GM12878 (cell line): ENCODE results near the gene CAMK2A. TPM values are rescaled to one million over a fixed set of nuclear protein-coding genes. Genes with fewer than 3 reads are reported as not detected.

ENCODE experiments used
- ATAC-seq: fragments of 200-7000 bp; cut with Tn5 transposase; 3 replicates; pipeline ENCODE4 v1.9.1; 2020; ENCODE audit warnings: mild to moderate bottlenecking, moderate library complexity
- BruUV-seq: library from RNA; stranded (reverse); fragments of 400-500 nt; replicated peaks from 2 replicates; lab custom pipeline; 2021; lab: Mats Ljungman, UMichigan
- CTCF ChIA-PET: fragments of 300-600 bp; sonication (Branson Sonifier 250); formaldehyde crosslinking; extraction: SDS; loops from one replicate; lab custom pipeline; 2021; ENCODE audit warnings: inconsistent platforms; lab: Yijun Ruan, JAX
- POLR2A ChIA-PET: fragments of 350-600 bp; formaldehyde crosslinking; extraction: SDS; loops from one replicate; lab custom pipeline; 2021; ENCODE audit warnings: inconsistent platforms; lab: Charles Lee
- RAD21 ChIA-PET: fragments of 300-600 bp; sonication (Branson Sonifier 250); formaldehyde crosslinking; loops from one replicate; lab custom pipeline; 2023; ENCODE audit warnings: antibody characterized with exemption; ENCODE audit not compliant: unreplicated experiment; lab: Charles Lee
- SMC1A ChIA-PET: fragments of 300-600 bp; sonication (Branson Sonifier 250); formaldehyde crosslinking; loops from one replicate; lab custom pipeline; 2023; ENCODE audit not compliant: unreplicated experiment, uncharacterized antibody; lab: Charles Lee
- DNase-seq: peaks from one replicate; pipeline ENCODE4 v3.0.0-alpha.2; 2011; ENCODE audit warnings: low read depth, low spot score
- FAIRE-seq: peaks from 3 replicates; lab custom pipeline; 2011; peaks lifted over from hg19 to GRCh38; lab: Jason Lieb, UNC
- H2AFZ ChIP-seq: 2 replicates; pipeline ENCODE4 v1.6.0; 2011; ENCODE audit warnings: low read depth, low read length, control low read depth; ENCODE audit not compliant: control insufficient read depth
- H3K27ac ChIP-seq: 2 replicates; pipeline ENCODE4 v1.5.1; 2011; ENCODE audit warnings: control low read depth; ENCODE audit not compliant: control insufficient read depth, insufficient read depth
- H3K27me3 ChIP-seq, 2 experiments: replicated peaks in 1 of 2; 2 replicates each; pipeline versions ENCODE4 v1.6.0 to v1.6.1; 2011; ENCODE audit warnings: low read length in 1 of 2; ENCODE audit not compliant: control insufficient read depth in 2 of 2, insufficient read depth in 2 of 2
- H3K36me3 ChIP-seq, 2 experiments: 2 replicates each; pipeline ENCODE4 v1.5.1; 2011; ENCODE audit warnings: low read length in 1 of 2; ENCODE audit not compliant: control insufficient read depth in 2 of 2, insufficient read depth in 2 of 2
- H3K4me1 ChIP-seq: 2 replicates; pipeline ENCODE4 v1.6.1; 2011; ENCODE audit warnings: mild to moderate bottlenecking, low read length, moderate library complexity, mixed read lengths; ENCODE audit not compliant: control insufficient read depth, insufficient read depth
- H3K4me2 ChIP-seq: 2 replicates; pipeline ENCODE4 v1.6.0; 2011; ENCODE audit warnings: control low read depth; ENCODE audit not compliant: control insufficient read depth, insufficient read depth
- H3K4me3 ChIP-seq: fragments of 200-600 bp; sonication (generic); 2 replicates; pipeline ENCODE4 v1.5.1; 2016
- H3K79me2 ChIP-seq: 2 replicates; pipeline ENCODE4 v1.6.0; 2011; ENCODE audit warnings: low read length; ENCODE audit not compliant: control insufficient read depth, insufficient read depth
- H3K9ac ChIP-seq: 2 replicates; pipeline ENCODE4 v1.8.0; 2011; ENCODE audit warnings: low read length, control low read depth, mixed read lengths; ENCODE audit not compliant: control insufficient read depth, insufficient read depth
- H3K9me3 ChIP-seq: replicated peaks from 3 replicates; pipeline ENCODE4 v1.5.1; 2011; ENCODE audit warnings: mild to moderate bottlenecking, low read length; ENCODE audit not compliant: control insufficient read depth, insufficient read depth
- H4K20me1 ChIP-seq: 2 replicates; pipeline ENCODE4 v1.6.0; 2011; ENCODE audit not compliant: control insufficient read depth, insufficient read depth
- ATF7 ChIP-seq: fragments of 450-650 bp; IDR thresholded peaks from 2 replicates; pipeline ENCODE4 v1.6.1; 2016; ENCODE audit warnings: low read depth, mild to moderate bottlenecking
- CHD2 ChIP-seq: IDR thresholded peaks from 2 replicates; pipeline ENCODE4 v1.6.1; 2011; ENCODE audit warnings: low read depth, low read length, improper control_type of control experiment, borderline replicate concordance
- ELK1 ChIP-seq: IDR thresholded peaks from 2 replicates; pipeline ENCODE4 v1.6.1; 2012; ENCODE audit warnings: low read depth, low read length, improper control_type of control experiment
- IRF4 ChIP-seq: IDR thresholded peaks from 2 replicates; pipeline ENCODE4 v1.6.1; 2011; ENCODE audit warnings: low read depth, low read length
- NFYA ChIP-seq: IDR thresholded peaks from 2 replicates; pipeline ENCODE4 v1.6.1; 2011; ENCODE audit warnings: low read depth, mild to moderate bottlenecking, low read length, improper control_type of control experiment, borderline replicate concordance
- RCOR1 ChIP-seq: conservative IDR thresholded peaks from 2 replicates; pipeline ENCODE4 v1.6.1; 2012; ENCODE audit warnings: low read depth, low read length, improper control_type of control experiment
- SP1 ChIP-seq: IDR thresholded peaks from one replicate; pipeline ENCODE4 v1.6.1; 2011; ENCODE audit warnings: low read depth, low read length
- SREBF1 ChIP-seq: IDR thresholded peaks from 2 replicates; pipeline ENCODE4 v1.6.1; 2012; ENCODE audit warnings: mild to moderate bottlenecking, low read length
- USF2 ChIP-seq: IDR thresholded peaks from 2 replicates; pipeline ENCODE4 v1.6.1; 2011; ENCODE audit warnings: low read depth, low read length, improper control_type of control experiment, borderline replicate concordance
- ZBED1 ChIP-seq: IDR thresholded peaks from 2 replicates; pipeline ENCODE4 v1.6.1; 2016; ENCODE audit warnings: borderline replicate concordance
- ZBTB40 ChIP-seq: fragments of 450-650 bp; IDR thresholded peaks from 2 replicates; pipeline ENCODE4 v1.6.1; 2016; ENCODE audit warnings: mild to moderate bottlenecking, moderate library complexity, borderline replicate concordance
- WGBS: methylation state at CpG from one replicate; pipeline ENCODE4 v1.1.6; 2016; ENCODE audit warnings: low lambda C conversion rate; ENCODE audit not compliant: insufficient replicate concordance, insufficient coverage; ENCODE audit errors: missing lambda C conversion rate; 5-methylcytosine and 5-hydroxymethylcytosine counted together
- in situ Hi-C: fragments of 300-500 bp; cut with MboI; formaldehyde crosslinking; loops from 9 replicates; pipeline ENCODE4 v1.14.3; 2018; ENCODE audit warnings: mixed read lengths
- intact Hi-C: fragments of 100-400 bp; cut with micrococcal nuclease; formaldehyde crosslinking; loops from one replicate; pipeline ENCODE4 v1.14.2; 2022; ENCODE audit not compliant: unreplicated experiment
- polyA plus RNA-seq, 11 experiments: library from polyadenylated mRNA; depleted of rRNA in 4 of 11; unstranded in 6 of 11; stranded (reverse) in 5 of 11; fragments of >200 nt; fragmentation: Nextera tagmentation in 4 of 11; fragmentation: Illumina TruSeq in 1 of 11; extraction: Ambion mirVana in 4 of 11; extraction: Trizol in 1 of 11; gene quantifications; 1 replicate in 1 of 11; 2 replicates in 10 of 11; pipeline versions ENCODE4 v1.2.1 to v1.2.3, GENCODE V29; 2011 to 2016; ENCODE audit warnings: inconsistent platforms in 2 of 11, missing spikeins in 2 of 11, low read depth in 1 of 11
- total RNA-seq, 4 experiments: library from RNA; depleted of rRNA in 3 of 4; stranded (reverse); fragments of >200 nt in 3 of 4; fragmentation: Illumina TruSeq in 1 of 4; extraction: Trizol in 1 of 4; gene quantifications; 2 replicates each; pipeline versions ENCODE4 v1.2.1 to v1.2.3, GENCODE V29; 2013 to 2021
- TF ChIP-seq, protein P1 (sequence below): IDR thresholded peaks from 2 replicates; pipeline ENCODE4 v1.6.1; 2012; ENCODE audit warnings: low read length, inconsistent platforms

The CAMK2A gene
- total and polyA plus RNA-seq, 10 of the 15 experiments (the other 5 are each of a cell fraction or from before 2014, with no cell fraction given) = 0.11 TPM; not detected in 9

- ChIA-PET RAD21 (no interaction called here), POLR2A (no interaction called here), SMC1A (no interaction called here), CTCF (no interaction called here)
- H4K20me1 ChIP-seq = no peaks in the 10 kb centered on the region
- no peak overlapping the region for H2AFZ ChIP-seq
- no peak overlapping the region for H3K4me2 ChIP-seq
- TF ChIP-seq ZBED1 (no peak), ATF7 (no peak), ZBTB40 (no peak), SP1 (no peak), IRF4 (no peak), USF2 (no peak), CHD2 (no peak), RCOR1 (no peak), ELK1 (no peak), NFYA (no peak), SREBF1 (no peak)
- TF ChIP-seq, protein P1, sequence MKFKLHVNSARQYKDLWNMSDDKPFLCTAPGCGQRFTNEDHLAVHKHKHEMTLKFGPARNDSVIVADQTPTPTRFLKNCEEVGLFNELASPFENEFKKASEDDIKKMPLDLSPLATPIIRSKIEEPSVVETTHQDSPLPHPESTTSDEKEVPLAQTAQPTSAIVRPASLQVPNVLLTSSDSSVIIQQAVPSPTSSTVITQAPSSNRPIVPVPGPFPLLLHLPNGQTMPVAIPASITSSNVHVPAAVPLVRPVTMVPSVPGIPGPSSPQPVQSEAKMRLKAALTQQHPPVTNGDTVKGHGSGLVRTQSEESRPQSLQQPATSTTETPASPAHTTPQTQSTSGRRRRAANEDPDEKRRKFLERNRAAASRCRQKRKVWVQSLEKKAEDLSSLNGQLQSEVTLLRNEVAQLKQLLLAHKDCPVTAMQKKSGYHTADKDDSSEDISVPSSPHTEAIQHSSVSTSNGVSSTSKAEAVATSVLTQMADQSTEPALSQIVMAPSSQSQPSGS = no peak
- in situ Hi-C loops = no loop called here
- no peak overlapping the region for H3K27ac ChIP-seq
- ATAC-seq (no peak), DNase-seq (no peak), FAIRE-seq (no peak)
- no peaks in the 10 kb centered on the region for H3K4me1 ChIP-seq
- no peak overlapping the region for H3K4me3 ChIP-seq
- H3K9me3 ChIP-seq = no peaks in the 10 kb centered on the region
- no peaks in the 10 kb centered on the region for H3K79me2 ChIP-seq
- BruUV-seq = no TSS peak
- 43% methylated on average over 11 of the region's 11 CpGs for WGBS
- H3K27me3 ChIP-seq = 0 out of 4 replicates have a peak, but pooled peaks cover 0 to 1% of the 10 kb centered on the region in 2 experiments
- no peaks in the 10 kb centered on the region for H3K36me3 ChIP-seq
- intact Hi-C loops = no loop called here
- no peak overlapping the region for H3K9ac ChIP-seq
These were observed 47.2 kb downstream of the CAMK2A start for GRCh38 chr5:150242251-150242894.
